ENCODE measurements around the gene GRB14. TPM values are rescaled to one million over a fixed set of nuclear protein-coding genes. Genes with fewer than 3 reads are reported as not detected.
"Not testable (repeated sequence)": the region's sequence is repeated elsewhere in the genome, so short reads cannot be mapped to it uniquely, and the experiment has no call there.

The GRB14 gene
- total RNA-seq, 2 donors from 2014 or later: 0.14 to 29.9 TPM

- no peaks in the 10 kb centered on the region for H3K36me3 ChIP-seq
- H3K4me1 ChIP-seq (replicated peaks): no peaks in the 10 kb centered on the region
- H3K4me3 ChIP-seq: no peak overlapping the region
- no peaks in the 10 kb centered on the region for H3K27me3 ChIP-seq (replicated peaks; ENCODE audit: insufficient read depth)
- intact Hi-C loops (cut with DNase I): no loop called here
- H3K9me3 ChIP-seq: no peaks in the 10 kb centered on the region
- TF ChIP-seq POLR2AphosphoS5 (IDR thresholded peaks at IDR 0.05) (no peak), POLR2A (IDR thresholded peaks at IDR 0.05) (no peak), CTCF (IDR thresholded peaks at IDR 0.05) (no peak)
- no peak for DNase-seq (ENCODE audit: low spot score)
- no peak overlapping the region for H3K27ac ChIP-seq
Observed at GRCh38 chr2:164474873-164475272, 146.4 kb downstream of the GRB14 start.

GRCh38 chr2:164473021-164473420, 148.3 kb downstream of the GRB14 start:
- 80% methylated on average over 1 of the region's 1 CpG for whole genome bisulfite sequencing
- intact Hi-C loops (cut with DNase I): no loop called here
- TF ChIP-seq POLR2A (IDR thresholded peaks at IDR 0.05): no peak
- TF ChIP-seq CTCF (IDR thresholded peaks at IDR 0.05): no peak
- no peak for TF ChIP-seq POLR2AphosphoS5 (IDR thresholded peaks at IDR 0.05)

GRCh38 chr2:164465047-164465446, 156.2 kb downstream of the GRB14 start:
- H3K27me3 ChIP-seq (replicated peaks; ENCODE audit: insufficient read depth); H3K36me3 ChIP-seq; H3K9me3 ChIP-seq; intact Hi-C loops (cut with DNase I); H3K27ac ChIP-seq; H3K4me3 ChIP-seq; H3K4me1 ChIP-seq (replicated peaks); DNase-seq (ENCODE audit: low spot score): not testable (repeated sequence)
- WGBS: 94% methylated on average over 2 of the region's 2 CpGs

More at GRCh38 chr2:164473021-164473420, 148.3 kb downstream of the GRB14 start:
- Histone ChIP-seq H3K36me3 (no peaks in the 10 kb centered on the region), H3K27ac (no peak overlapping the region), H3K9me3 (no peaks in the 10 kb centered on the region), H3K27me3 (replicated peaks; ENCODE audit: insufficient read depth) (no peaks in the 10 kb centered on the region), H3K4me3 (no peak overlapping the region), H3K4me1 (replicated peaks) (no peaks in the 10 kb centered on the region)
- DNase-seq (ENCODE audit: low spot score): no peak

- Histone ChIP-seq H3K4me1 (replicated peaks) (no peaks in the 10 kb centered on the region), H3K27ac (no peak overlapping the region), H3K27me3 (replicated peaks; ENCODE audit: insufficient read depth) (no peaks in the 10 kb centered on the region), H3K9me3 (no peaks in the 10 kb centered on the region), H3K36me3 (no peaks in the 10 kb centered on the region), H3K4me3 (no peak overlapping the region)
- TF ChIP-seq POLR2AphosphoS5 (IDR thresholded peaks at IDR 0.05) (no peak), POLR2A (IDR thresholded peaks at IDR 0.05) (no peak), CTCF (IDR thresholded peaks at IDR 0.05) (no peak)
- no peak for DNase-seq (ENCODE audit: low spot score)
- 83% methylated on average over 5 of the region's 5 CpGs for WGBS
- intact Hi-C loops (cut with DNase I): no loop called here
Observed at GRCh38 chr2:164464376-164464775, 156.9 kb downstream of the GRB14 start.

GRCh38 chr2:164458792-164459191, 162.5 kb downstream of the GRB14 start:
- Histone ChIP-seq H3K4me3 (no peak overlapping the region), H3K36me3 (no peaks in the 10 kb centered on the region), H3K27me3 (replicated peaks; ENCODE audit: insufficient read depth) (no peaks in the 10 kb centered on the region), H3K4me1 (replicated peaks) (no peaks in the 10 kb centered on the region), H3K27ac (no peak overlapping the region), H3K9me3 (no peaks in the 10 kb centered on the region)
- DNase-seq (ENCODE audit: low spot score): no peak
- 73% methylated on average over 2 of the region's 2 CpGs for WGBS
- intact Hi-C loops (cut with DNase I): no loop called here
- TF ChIP-seq POLR2AphosphoS5 (IDR thresholded peaks at IDR 0.05): no peak
- no peak for TF ChIP-seq CTCF (IDR thresholded peaks at IDR 0.05)
- no peak for TF ChIP-seq POLR2A (IDR thresholded peaks at IDR 0.05)

All from prostate gland (tissue), 2 donors.